Activated CD4-positive, alpha-beta T cell treated with anti-CD3 and anti-CD28 coated beads, Interleukin-2, amount 50 U/mL, for 48 hours (primary cell): ENCODE data around the gene DLL4.

Experiments
- DNase-seq, 2 experiments: peaks; one replicate each; pipeline ENCODE4 v3.0.0-alpha.2; 2020

DLL4 gene

GRCh38 chr15:40906991-40907802 lies 21.9 kb upstream of the DLL4 start:
- DNase-seq, result peak; percentile 57 to 66

DNA sequence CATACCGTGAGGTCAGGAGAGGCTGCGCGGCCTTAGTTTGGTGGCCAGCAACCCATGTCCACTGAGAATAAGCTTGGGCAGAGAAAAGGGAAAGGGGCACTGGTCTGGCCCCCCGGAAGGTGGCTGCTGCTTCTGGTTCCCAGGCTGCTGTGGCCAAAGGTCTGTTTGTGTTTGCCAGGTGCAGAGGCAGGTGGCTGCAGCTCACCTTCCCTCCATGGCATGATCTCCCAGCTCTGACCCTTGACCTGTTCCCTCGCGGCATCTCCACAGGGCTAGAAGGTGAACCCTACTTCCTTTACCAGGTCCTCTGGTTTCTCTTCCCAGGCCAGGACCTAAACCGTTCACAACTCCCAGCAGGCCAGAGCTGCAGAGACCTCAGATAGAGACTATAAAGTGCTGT lies 21.0 kb upstream of the DLL4 start:
- DNase-seq, result no peak

- DNase-seq, result no peak
Measured at GRCh38 chr15:40909662-40910630, 19.2 kb upstream of the DLL4 start.

- no peak for DNase-seq
Measured at GRCh38 chr15:40911141-40911540, 18.0 kb upstream of the DLL4 start.

DNA sequence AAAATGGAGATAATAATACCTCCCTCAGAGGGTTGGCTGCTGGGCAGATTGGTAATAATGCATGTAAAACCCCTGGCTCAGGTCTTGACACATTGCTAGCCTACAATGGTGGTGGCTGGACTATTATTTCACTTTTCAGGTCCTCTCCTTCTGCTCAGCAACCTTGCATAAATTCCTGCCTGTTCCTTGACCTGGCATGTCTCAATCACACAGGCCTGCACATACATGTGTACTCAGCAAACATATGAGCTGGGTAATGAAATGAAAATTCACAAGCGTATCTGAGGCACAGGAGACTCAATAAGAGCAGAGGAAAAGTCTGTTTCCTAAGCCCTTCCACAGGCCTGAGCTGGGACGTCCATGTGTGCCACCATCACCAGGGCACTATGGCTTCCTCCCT lies 17.4 kb upstream of the DLL4 start:
- no peak for DNase-seq

DNA sequence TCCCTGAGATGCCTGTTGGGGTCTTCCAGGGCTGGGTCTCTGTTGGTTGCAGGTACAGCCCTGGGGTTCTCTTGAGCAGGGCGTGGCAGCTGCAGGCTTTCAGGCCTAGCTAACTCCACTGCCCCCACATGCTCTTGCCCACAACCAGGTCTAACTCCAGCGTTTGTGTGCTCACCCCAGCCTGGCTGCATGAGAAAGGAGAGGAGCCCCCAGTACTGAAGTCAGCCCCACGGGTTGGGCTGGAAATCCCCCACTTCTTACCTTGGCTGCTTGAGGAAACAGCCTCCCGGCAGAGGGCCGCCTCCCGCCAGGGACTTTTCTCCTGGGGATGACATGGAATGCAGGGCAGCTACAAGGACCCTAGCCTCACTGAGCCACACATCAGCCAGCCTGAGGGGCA lies 16.7 kb upstream of the DLL4 start:
- DNase-seq, result no peak

- no peak for DNase-seq
Measured at GRCh38 chr15:40914013-40914412, 15.1 kb upstream of the DLL4 start.

GRCh38 chr15:40914486-40914885 lies 14.7 kb upstream of the DLL4 start:
- no peak for DNase-seq

- DNase-seq, result no peak
Measured at GRCh38 chr15:40915116-40915661, 14.0 kb upstream of the DLL4 start.

GRCh38 chr15:40915679-40916078 lies 13.5 kb upstream of the DLL4 start:
- DNase-seq, result no peak

- DNase-seq, result no peak
Measured at GRCh38 chr15:40917585-40917984, 11.6 kb upstream of the DLL4 start.

GRCh38 chr15:40918146-40918798 lies 10.9 kb upstream of the DLL4 start:
- DNase-seq, result no peak

GRCh38 chr15:40918799-40919392 lies 10.2 kb upstream of the DLL4 start:
- DNase-seq, result no peak

DNA sequence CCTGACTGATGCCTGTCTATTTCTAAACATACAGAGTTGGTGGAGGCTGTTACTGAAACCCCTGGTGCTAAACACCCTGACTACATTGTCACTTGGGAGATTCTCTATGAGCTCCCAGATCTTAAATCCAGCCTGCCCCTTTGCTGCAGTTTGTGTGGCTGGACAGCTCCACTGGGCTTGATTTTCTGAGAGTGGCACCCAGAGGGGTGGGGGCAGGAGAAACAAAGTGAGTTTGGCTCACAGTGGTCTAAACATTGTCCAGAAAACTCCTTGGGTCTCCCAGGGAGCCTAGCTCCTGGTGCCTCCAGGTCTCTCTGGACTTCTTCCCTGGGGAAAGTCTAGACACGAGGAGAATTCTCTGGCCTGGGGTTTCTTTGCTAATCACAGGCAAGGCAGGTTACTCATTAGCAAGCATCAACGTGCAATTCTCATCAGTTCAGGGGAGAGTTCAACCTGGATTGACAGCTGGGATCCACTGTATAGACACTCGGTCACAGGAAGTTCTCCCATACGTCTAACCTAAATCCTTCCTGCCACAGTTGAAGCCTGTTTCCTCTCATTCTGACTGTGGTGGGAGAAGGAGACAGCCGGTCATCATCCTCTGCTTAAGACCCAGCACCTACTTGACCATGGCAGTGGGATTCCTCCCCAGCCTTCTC lies 7.1 kb upstream of the DLL4 start:
- no peak for DNase-seq

DNA sequence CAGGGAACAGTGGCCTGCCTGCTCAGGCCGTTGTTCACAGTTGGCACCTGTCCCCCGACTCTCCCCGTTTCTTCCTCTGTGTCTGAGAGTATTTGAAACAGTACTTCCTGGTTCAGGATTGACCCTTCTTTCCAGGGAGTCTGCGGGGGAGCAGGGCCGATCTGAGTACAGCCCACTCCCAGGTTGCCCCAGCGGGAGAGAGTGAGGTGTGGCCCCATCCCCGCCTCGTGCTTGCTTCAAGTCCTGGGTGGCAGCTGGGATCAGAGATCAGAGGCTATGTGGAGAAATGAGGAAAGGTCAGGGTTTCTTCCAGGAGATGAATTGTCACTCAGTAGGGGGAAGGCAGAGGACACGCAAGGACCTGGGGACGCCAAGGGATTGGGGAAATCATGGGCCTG lies 6.5 kb upstream of the DLL4 start:
- DNase-seq, result no peak

- DNase-seq, result no peak
Measured at GRCh38 chr15:40923551-40923950, 5.6 kb upstream of the DLL4 start.

DNA sequence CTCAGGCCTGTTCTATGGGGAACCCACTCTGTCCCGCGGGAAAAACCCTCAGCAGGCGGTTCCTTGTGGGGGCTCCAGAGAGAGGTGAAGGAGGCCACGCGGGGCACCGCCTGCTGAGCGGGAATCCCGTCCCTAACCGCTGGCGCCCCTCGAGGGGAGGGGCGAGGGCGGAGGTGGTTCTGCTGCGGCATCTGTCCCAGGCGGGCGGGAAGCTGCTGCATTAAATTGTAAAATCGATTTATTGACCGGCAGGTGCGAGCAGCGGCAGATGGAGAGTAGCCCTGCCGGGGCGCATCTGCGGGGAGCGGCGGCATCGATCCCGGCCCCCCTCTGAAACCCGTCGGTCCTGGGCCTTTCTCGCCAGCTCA lies 3.7 kb upstream of the DLL4 start:
- DNase-seq, result no peak

DNA sequence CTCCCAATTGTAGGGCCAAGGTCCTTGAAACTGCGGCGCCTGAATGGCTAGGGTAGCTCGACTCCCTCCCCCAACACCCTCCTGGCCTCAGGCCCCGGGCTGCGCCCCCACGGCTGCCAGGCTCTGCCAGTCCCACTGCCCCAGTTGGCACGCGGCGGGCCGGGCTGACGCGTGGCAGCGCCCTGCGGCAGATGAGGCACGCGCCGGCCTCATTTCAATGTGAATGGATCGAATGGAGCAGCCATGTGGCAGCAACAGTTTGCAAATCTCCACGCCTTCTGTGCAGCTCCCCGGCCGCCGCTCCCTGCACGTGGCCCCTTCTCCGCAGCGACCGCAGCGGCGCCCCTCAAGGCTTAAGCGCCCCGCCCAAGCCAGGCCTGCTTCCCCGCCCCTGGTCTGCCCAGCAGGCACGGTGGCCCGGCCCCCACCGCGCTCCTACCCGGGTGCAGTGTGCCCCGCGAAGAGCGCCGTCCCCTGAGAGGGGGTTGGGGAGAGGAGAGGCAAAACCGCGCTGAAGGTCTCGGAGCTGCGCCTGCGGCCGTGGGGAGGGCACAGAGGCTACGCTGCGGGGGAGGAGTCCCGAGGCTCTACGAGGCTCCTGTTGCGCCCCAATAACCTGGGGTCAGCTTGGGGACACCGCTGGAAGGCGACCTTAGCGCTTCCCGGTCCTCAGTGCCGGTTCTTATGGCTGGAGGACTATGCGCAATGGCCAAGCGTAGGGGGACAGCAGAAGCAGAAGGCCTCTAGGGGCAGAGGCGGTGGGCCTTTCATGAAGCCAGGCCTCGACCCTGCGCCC lies 3.1 kb upstream of the DLL4 start:
- no peak for DNase-seq

- DNase-seq, result no peak
Measured at GRCh38 chr15:40926659-40927494, 2.3 kb upstream of the DLL4 start.

DNA sequence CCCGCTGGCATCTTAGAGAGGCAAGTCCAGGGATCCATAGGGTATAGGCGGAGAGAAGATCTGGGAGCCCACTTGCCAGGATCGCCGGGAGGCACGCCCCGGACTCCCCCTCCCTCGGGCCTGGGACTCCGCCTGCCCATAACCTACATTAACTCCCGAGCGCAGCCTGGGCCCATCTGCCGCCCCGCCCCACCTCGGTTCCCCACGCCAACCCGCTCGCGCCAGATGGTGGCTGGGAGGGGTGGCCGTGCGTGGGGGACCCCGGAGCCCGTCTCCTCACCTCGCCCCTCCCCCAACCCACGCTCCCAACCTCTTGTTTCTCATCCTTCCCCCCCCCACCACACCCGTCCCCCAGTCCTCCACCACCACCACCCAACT lies 1.7 kb upstream of the DLL4 start:
- DNase-seq, result no peak
